HG03571 (cell line): Measurements from ENCODE around the gene ZSCAN5A.
"Not testable (repeated sequence)": the region's sequence is repeated elsewhere in the genome, so short reads cannot be mapped to it uniquely, and the experiment has no call there.

Experiments
- ATAC-seq: cut with Tn5 transposase; IDR thresholded peaks from one replicate; pipeline ENCODE4 v1.9.1; 2021; ENCODE audit not compliant: unreplicated experiment

ZSCAN5A gene, protein sequence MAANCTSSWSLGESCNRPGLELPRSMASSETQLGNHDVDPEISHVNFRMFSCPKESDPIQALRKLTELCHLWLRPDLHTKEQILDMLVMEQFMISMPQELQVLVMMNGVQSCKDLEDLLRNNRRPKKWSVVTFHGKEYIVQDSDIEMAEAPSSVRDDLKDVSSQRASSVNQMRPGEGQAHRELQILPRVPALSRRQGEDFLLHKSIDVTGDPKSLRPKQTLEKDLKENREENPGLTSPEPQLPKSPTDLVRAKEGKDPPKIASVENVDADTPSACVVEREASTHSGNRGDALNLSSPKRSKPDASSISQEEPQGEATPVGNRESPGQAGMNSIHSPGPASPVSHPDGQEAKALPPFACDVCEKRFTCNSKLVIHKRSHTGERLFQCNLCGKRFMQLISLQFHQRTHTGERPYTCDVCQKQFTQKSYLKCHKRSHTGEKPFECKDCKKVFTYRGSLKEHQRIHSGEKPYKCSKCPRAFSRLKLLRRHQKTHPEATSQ

DNA sequence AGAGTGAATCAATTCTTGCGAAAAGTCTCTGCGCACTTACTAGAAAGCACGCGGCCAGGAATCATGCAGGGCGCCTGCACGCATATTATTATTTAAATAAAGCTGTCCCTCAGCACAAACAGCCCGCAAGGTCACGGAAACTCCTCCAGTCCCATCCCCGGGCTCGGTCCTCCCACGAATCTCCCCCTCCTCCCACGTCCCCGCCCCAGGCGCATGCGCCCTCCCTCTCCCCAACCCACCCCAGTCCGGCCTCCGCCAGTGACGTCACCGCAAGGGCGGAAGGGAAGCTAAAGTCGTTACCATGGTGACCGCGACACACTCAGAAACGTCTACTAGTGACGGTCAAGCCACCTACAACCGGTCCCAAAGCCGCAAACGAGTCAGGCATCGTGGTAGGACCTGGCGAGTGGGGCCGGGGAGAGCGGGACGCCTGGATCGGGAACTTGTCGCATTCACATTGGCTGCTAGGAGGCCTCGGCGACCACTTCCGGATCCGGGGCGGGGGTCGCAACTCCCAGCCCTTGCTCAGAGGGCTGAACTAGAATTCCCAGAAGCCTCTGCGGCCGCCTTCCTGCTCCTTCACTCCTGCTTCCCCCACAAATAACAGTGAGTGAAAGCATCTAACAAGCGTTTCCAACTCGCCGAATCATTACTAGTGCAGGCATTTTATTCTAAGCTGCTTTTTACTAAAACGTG is at the start of gene ZSCAN5A:
TSS of gene ZSCAN5A (minus strand) at position 459 of the 696 bp plus-strand sequence. CDS start 89,793 bp downstream, outside the sequence.
- ATAC-seq, result peak; percentile 74

DNA sequence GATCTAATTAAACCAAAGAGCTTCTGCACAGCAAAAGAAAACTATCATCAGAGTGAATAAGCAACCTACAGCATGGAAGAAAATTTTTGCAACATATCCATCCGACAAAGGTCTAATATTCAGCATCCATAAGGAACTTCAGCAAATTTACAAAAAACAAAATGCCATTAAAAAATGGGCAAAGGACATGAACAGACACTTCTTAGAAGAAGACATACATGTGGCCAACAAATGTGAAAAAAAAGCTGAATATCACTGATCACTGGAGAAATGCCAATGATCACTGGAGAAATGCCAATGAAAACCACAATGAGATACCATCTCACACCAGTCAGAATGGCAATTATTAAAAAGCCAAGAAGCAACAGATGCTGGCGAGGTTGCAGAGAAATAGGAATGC is 46.2 kb upstream of the ZSCAN5A start:
- ATAC-seq, result no peak

DNA sequence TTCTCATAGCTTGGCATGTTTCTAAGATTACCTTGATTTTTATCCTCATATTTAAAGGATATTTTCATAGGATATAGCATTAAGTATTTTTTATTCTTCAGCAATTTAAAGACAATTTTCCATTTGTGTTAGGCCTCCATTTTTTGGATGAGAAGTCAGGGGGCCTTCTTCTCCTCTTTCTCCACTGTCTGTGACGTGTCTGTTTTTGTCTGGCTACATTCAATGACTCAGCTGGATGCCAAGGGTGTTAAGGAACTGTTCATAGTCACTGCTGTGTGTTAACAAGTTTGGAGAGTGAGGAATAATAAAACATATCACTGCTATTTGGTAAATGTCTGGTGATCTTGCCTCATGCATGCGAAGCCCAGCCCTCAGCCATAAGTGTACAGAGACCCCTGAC is 42.3 kb upstream of the ZSCAN5A start:
- ATAC-seq, result no peak

DNA sequence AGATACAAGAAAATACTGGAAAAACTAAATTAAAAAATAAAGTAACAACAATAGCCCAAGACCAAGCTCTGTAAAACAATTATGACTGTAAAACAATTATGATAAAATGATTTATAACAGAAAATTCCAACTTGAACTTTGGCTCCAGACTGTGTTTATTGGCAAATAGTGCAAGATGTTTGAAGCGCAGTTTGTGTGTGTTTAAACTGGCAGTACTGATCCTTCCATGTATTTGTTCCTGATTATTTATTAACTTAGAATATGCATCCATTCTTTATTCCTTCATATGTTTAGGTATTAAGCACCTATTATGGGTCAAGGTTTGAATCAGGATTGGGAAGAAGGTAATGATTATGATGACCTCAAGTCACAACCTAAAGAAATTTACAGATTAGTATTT is 40.9 kb upstream of the ZSCAN5A start:
- ATAC-seq, result no peak

DNA sequence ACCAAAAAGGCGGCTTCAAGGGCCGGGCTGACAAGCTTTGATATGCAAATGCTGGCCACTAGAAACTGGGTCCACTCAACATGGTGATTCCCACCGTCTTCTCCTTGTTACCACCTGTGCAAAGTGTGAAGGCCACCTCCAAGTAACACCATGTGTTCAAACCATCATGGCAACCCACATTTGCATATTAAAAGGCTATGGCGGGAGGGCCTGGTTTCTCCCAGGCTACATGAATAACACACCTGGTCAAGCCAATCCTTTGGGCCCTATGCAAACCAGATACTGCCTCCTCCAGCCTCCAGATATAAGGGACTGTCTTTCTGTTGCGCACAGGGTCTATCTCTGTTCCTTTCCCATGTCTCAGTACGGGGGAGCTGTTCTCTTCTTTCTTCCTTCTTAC is 36.6 kb upstream of the ZSCAN5A start:
- no peak for ATAC-seq

DNA sequence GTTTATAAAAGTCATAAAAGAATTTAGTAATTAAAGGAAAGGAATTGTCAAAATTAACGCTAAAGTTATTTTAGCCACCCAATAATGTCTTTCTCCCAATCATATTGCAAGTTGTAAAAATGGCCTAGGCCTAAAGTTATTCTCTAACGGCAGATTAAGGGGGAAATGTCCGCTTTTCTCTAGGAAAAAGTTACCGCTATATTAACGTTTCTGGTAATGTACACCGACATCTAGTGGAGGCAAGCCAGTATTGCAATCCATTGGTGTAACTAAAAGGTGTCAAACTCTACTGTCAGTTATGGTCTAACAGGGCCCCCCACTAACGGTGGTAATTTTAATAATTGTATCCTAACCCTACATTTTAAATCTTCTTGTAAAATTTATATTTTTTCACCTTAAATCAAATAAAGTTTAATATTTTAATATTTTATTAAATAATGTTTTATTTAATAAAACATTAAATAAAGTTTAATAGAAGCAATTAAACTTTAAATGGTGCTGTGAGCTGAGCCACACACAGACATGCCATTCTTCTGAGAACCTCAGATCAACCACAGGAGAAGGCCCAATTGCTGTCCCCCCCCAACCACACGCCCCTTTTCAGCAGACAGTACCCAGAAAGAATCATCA is 35.9 kb upstream of the ZSCAN5A start:
- no peak for ATAC-seq

DNA sequence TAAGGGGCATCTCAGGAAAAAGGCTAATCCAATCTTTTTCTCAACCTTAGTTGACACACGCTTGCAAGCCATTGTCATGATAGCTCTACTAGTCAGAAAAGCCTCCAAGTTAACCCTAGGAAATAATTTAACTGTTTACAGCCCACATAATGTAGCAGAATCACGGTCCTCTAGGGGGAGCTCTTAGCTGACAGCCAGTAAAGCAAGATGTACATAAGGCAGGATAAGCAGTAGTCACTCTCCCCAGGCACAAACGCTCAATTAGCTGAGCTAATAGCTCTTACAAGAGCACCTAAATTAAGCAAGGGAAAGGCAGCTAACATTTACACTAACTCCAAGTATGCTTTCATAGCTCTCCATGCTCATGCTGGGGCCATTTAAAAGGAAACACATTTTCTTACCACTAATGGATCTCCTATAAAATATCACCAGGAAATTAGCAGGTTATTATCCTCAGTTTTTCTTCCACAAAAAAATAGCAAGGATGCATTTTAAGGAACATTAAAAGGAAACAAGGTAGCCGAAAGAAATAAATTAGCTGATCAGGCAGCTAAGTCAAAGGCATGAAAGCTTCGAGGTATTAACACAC is 33.7 kb upstream of the ZSCAN5A start:
- ATAC-seq, result no peak

DNA sequence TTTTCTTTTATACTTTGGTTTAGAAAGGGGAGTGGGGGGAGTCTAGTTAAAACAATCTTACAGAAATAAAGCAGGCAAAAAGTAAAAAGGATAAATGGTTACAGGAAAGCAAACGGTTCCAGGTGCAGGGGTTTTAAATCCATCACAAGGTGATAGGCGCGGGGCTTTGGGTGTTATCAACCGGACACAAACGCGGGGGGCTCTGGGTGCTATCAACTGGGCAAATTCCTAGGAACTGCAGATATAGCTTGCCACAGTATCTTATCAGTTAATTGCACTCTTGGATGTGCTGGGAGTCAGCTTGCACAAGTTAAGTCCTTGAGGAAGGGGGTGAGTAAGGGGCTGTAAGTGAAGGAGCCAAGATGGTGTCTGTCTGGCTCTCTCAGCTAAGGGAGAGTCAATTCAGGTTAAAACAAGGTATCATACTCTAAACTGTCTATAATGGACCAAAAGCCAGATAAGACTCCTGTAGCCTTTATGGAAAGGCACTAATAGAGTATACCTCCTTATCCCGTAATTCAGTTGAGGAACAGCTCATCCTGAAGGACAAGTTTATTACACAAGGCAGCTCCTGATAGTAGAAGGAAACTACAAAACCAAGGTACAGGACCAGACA is 32.6 kb upstream of the ZSCAN5A start:
- ATAC-seq, result no peak

DNA sequence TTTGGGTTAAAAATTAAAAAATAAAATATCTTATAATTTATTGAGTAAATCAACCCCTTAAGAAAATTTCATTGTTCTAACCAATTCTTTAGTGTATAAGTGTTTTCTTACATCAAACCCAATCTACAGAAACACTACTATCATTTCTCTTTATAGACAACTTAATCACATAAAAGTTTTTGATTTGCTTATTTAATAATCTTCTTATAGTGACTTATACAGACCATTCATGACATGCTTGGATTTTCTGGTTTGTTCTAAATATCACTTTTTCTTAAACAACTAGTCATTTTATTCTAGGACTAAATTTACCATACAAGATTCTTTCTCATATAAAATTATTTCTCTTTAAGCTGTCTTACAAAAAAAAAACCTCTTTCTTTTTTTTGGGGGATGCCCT is 27.3 kb upstream of the ZSCAN5A start:
- ATAC-seq, result no peak

DNA sequence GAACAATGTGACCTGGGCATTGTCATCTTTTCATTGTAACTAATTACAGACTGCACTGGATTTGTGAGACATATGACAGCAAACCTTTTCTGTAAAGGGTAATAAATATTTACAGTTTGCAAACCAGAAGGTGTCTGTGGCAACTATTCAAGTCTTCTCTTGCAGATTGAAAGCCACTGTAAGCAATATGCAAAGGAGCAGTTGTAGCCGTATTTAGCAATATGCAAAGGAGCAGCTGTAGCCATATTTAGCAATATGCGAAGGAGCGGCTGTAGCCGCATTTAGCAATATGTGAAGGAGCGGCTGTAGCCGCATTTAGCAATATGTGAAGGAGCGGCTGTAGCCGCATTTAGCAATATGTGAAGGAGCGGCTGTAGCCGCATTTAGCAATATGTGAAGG is 24.4 kb upstream of the ZSCAN5A start:
- not testable (repeated sequence) for ATAC-seq

DNA sequence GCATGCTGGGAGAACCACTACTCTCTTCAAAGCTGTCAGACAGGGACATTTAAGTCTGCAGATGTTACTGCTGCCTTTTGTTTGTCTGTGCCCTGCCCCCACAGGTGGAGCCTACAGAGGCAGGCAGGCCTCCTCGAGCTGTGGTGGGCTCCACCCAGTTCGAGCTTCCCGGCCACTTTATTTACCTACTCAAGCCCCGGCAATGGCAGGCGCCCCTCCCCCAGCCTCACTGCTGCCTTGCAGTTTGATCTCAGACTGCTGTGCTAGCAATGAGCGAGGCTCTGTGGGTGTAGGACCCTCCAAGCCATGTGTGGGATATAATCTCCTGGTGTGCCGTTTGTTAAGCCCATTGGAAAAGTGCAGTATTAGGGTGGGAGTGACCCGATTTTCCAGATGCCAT is 22.4 kb upstream of the ZSCAN5A start:
- ATAC-seq, result not testable (repeated sequence)

DNA sequence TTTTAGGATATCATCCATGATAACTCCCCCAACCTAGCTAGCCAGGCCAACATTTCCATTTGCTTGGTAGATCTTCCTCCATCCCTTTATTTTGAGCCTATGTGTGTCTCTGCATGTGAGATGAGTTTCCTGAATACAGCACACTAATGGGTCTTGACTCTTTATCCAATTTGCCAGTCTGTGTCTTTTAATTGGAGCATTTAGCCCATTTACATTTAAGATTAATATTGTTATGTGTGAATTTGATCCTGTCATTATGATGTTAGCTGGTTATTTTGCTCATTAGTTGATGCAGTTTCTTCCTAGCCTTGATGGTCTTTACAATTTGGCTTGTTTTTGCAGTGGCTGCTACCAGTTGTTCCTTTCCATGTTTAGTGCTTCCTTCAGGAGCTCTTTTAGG is 20.7 kb upstream of the ZSCAN5A start:
- not testable (repeated sequence) for ATAC-seq

DNA sequence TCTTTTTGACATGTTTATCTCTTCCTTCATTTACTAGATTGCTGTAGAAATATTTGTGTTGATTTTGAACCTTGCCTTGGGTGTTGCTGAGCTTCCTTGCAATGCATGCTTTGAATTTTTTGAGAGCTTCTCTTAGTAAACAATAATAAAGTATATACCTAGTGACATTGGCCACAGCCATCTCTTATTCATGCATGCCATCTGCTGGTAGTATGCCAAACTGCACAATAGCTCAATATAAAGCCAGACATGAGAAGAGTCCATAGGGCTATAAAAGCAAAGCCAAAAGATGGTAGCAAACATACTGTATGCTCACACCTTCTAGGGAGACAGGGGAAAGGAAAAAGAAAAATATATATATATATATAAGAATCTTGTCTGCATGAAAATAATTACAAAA is 18.9 kb upstream of the ZSCAN5A start:
- no peak for ATAC-seq

DNA sequence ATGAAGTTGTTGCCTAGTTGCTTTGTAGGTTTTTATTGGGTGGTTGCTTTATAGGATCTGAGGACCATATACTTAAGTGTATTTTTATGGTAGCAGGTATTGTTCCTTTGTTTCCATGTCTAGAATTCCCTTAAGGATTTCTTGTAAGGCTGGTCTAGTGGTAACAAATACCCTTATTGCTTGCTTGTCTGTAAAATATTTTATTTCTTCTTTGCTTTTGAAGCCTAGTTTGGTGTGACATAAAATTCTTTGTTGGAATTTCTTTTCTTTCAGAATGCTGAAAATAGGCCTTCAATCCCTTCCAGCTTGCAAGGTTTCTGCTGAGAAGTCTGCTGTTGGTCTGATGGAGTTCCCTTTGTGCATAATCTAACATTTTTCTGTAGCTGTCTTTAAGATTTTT is 18.1 kb upstream of the ZSCAN5A start:
- ATAC-seq, result no peak

DNA sequence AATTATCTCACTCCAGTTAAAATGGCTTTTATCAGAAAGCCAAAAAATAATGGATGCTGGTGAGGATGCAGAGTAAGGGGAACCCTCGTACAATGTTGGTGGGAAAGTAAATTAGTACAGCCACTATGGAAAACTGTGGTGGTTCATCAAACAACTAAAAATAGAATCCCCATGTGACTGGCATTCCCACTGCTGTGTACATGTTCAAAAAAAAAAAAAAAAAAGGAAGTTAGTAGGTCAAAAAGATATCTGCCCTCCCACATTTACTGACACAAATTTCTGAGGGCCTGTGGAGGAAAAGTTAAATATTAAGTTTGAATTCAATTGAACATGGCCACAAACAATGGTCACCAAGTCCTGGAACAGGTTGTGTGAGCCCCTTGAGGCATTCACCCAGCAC is 9.8 kb upstream of the ZSCAN5A start:
- ATAC-seq, result no peak

DNA sequence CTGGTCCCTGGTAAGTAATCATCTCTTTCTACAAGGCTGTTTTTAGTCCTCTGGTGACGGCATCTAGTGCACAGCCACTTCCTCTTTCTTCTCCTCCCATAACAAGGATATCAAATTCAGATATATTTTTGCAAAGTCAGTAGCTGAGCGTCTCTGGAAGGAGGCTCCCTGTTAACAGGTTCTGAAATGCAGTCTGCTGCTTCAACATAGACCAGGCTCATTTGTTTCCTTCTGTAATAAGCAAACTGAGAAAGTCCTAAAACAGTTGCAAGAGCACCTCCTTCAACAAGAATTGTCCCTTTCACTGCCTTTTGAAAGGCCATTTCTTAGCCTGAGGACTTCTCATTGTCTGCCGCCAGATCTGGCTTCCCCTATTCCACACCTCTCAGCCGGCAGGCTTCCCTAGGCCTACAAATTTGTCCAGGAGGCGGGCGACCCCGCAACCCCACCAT is 7.4 kb upstream of the ZSCAN5A start:
- no peak for ATAC-seq

DNA sequence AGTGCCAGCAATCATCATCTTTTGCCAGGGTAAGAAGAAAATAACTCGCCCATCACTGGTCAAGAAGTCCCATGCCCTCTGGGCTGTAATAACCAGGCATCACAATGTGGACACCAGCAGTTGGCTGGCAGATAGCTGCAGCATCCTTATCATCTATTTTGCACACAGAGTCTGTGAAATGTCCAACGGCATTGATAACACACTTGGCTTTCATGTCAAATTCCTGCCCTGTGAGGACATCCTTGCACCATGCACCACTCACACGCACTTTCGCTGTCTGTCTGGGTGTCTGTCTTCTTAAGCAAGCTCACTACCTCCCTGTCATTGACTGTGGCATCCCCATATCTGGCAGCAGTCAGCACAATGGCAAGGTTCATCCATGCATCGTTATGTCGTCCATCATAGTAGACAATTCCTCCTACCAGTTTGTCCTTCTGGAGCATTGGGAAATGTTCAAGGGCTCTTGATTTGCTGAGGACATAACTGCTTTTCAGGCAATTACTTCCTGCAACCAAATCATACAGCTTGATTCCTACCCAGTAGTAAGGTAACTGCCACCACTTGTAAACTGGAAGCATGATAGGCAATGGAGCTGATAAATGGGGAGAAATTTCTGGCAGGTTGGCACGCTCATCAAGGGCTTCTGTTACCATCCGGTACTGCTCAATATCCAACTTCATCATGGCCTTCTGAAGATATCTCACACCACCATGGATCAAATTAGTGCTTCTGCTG is 6.8 kb upstream of the ZSCAN5A start:
- no peak for ATAC-seq

DNA sequence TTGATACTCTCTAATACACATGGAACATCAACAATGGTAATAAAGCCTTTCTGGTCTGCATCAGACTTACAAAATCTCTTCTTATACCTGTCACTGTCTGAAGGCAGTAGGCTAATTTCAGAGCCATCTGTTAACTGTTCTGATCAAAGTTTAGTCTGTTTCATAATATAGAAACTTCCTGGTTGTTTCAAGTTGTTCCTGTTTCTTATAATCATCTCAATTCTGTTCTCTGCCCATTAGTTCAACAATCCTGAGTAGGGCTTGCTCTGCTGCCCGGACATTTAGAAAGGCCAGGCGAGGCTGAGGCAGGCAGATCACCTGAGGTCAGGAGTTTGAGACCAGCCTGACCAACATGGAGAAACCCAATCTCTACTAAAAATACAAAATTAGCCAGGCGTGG is 5.4 kb upstream of the ZSCAN5A start:
- ATAC-seq, result no peak

DNA sequence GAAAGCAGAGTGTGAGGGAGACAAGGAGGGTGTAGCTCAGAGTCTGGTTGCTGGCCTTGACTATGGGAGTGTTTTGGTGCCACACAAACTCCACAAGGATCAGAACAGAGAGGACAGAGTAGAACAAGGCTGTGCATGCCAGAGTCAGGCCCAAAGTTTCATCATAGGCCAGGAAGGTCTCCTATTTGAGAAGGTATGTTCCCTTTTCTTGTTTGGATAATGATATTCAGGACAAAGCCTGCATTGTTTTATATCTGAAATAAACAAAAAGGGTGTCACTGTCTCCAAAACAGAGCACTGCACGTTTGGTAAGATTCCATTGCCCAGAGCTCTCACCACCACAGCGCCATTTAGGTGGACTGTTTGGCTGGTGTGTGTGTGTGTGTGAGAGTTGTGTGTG is 3.1 kb upstream of the ZSCAN5A start:
- no peak for ATAC-seq

DNA sequence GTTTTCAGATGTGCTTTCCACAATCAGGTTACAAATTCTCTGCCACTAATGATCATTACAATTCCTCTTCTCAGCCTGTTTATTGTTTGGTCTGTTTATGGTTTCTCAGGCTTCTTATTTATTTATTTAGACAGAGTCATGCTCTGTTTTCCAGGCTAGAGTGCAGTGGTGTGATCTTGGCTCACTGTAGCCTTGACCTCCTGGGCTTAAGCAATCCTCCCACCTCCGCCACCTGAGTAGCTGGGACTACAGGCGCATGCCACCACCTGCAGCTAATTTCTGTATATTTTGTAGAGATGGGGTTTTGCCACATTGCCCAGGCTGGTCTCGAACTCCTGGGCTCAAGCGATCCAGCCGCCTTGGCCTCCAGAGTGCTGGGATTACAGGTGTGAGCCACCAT is 2.1 kb upstream of the ZSCAN5A start:
- no peak for ATAC-seq
